ENCODE measurements around the gene HOXA7.

Gene HOXA7

DNA sequence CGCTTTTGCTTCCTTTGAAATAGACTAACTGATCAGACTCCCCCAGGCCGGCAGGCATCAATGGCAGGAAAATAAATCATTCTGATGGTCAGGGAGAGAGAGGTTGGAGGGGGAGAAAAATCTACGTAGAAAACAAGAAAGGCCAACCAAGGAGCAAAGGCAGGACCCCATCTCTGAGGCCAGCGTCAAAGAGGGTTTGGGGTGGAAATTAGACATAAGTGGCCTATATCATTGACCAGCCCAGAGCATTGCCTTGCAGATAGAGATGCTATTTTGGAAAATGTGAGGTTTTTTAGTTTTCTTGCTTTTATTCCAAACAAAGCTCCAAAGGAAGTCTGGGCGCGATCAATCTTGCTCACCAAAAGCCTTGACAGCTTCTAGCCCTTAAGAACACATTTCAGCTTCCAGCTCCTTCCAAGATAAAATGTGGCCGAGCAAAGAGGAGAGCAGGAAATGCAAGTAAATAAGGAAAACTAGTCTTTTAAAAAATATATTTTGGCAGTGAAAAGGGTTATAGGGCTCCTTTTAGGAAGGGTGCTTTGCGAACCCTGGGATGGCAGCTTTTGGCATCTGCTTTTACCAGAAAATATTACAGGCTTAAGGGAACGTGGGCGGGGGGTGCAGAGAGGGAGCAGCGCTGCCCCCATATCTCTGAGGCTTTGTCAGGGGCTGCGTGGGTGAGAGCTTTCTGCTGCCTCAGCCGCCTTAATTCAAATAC is 52.0 kb downstream of the HOXA7 start:
- no peak for DNase-seq
